Spleen (tissue), 7 donors: Measurements from ENCODE around the gene ZDHHC17.

Source experiments
- CTCF ChIP-seq, 11 experiments: fragments of 200-600 bp in 7 of 11; fragments of 450-650 bp in 4 of 11; sonication (generic) in 4 of 11; IDR thresholded peaks in 8 of 11; conservative IDR thresholded peaks in 3 of 11; 1 replicate in 7 of 11; 2 replicates in 4 of 11; pipeline versions ENCODE4 v1.4.0 to v1.8.0; 2016 to 2021; ENCODE audit warnings: antibody characterized with exemption in 11 of 11, inconsistent platforms in 4 of 11, mild to moderate bottlenecking in 1 of 11
- POLR2A ChIP-seq, 3 donors: fragments of 450-650 bp; IDR thresholded peaks; one replicate each; pipeline ENCODE4 v1.5.1; 2017; ENCODE audit warnings: antibody characterized with exemption in 3 of 3, mild to moderate bottlenecking in 1 of 3
- donor health status: DM: no; HTN: no; CAD: no; lungs with moderate emphysema.
- donor health status: DM: no; HTN: no; CAD: no.
- donor health status: DM: no; HTN: no; CAD: no.

GRCh38 chr12:76757694-76758093 lies 6.2 kb upstream of the ZDHHC17 start:
- no peak for TF ChIP-seq CTCF (IDR thresholded peaks at IDR 0.05 in 8 of 11, conservative IDR thresholded peaks at IDR 0.05 in 3 of 11)
- TF ChIP-seq POLR2A (IDR thresholded peaks at IDR 0.05): no peak
